GM23338 (cell line): ENCODE measurements around the gene TMPRSS2.

Source experiments
- CREB1 ChIP-seq: fragments of 250-450 bp; sonication (Bioruptor Pico); IDR thresholded peaks from 2 replicates; pipeline ENCODE4 v1.5.0; 2020; ENCODE audit warnings: low read depth, mild to moderate bottlenecking, moderate library complexity
- CTCF ChIP-seq, 2 experiments: fragments of 200-600 bp in 1 of 2; sonication (generic) in 1 of 2; conservative IDR thresholded peaks; 2 replicates each; pipeline versions ENCODE4 v1.5.1 to v1.6.1; 2016 to 2017; ENCODE audit warnings: antibody characterized with exemption in 2 of 2, low read depth in 2 of 2, mild to moderate bottlenecking in 2 of 2, moderate library complexity in 1 of 2
- ETS1 ChIP-seq: IDR thresholded peaks from 2 replicates; pipeline ENCODE4 v1.6.1; 2016; ENCODE audit warnings: antibody characterized with exemption
- EZH2 ChIP-seq: fragments of 200-600 bp; sonication (generic); IDR thresholded peaks from one replicate; pipeline ENCODE4 v1.8.0; 2017; ENCODE audit warnings: antibody characterized with exemption, mild to moderate bottlenecking, low read depth; ENCODE audit not compliant: unreplicated experiment
- EZH2phosphoT487 ChIP-seq: fragments of 200-600 bp; sonication (generic); IDR thresholded peaks from one replicate; pipeline ENCODE4 v1.8.1; 2018; ENCODE audit warnings: antibody characterized with exemption; ENCODE audit not compliant: unreplicated experiment
- JUNB ChIP-seq: IDR thresholded peaks from one replicate; pipeline ENCODE4 v1.6.1; 2016; ENCODE audit warnings: antibody characterized with exemption; ENCODE audit not compliant: unreplicated experiment
- NANOG ChIP-seq: IDR thresholded peaks from 2 replicates; pipeline ENCODE4 v1.6.1; 2016; ENCODE audit warnings: antibody characterized with exemption, borderline replicate concordance
- POLR2AphosphoS5 ChIP-seq: IDR thresholded peaks from 2 replicates; pipeline ENCODE4 v1.6.1; 2016; ENCODE audit warnings: antibody characterized with exemption, low read depth
- STAT1 ChIP-seq: IDR thresholded peaks from one replicate; pipeline ENCODE4 v1.6.1; 2016; ENCODE audit warnings: antibody characterized with exemption; ENCODE audit not compliant: unreplicated experiment
- ZNF114 ChIP-seq: fragments of 250-450 bp; sonication (Bioruptor Pico); IDR thresholded peaks from 2 replicates; pipeline ENCODE4 v1.5.0; 2020; ENCODE audit warnings: mild to moderate bottlenecking, moderate library complexity

GRCh38 chr21:41523175-41523574 is 15.2 kb upstream of the TMPRSS2 start:
- TF ChIP-seq CTCF (conservative IDR thresholded peaks at IDR 0.05; ENCODE audit: low read depth in 2 of 2) = no peak
- no peak for TF ChIP-seq POLR2AphosphoS5
- TF ChIP-seq JUNB = no peak
- TF ChIP-seq STAT1 = no peak
- no peak for TF ChIP-seq EZH2
- no peak for TF ChIP-seq ETS1
- no peak for TF ChIP-seq EZH2phosphoT487
- TF ChIP-seq NANOG = no peak
- no peak for TF ChIP-seq CREB1 (CRISPR knock-in tag)
- TF ChIP-seq ZNF114 = no peak
